Suppressor macrophage treated with lipopolysaccharide for 1 hour (primary cell): ENCODE results near the gene LDLRAP1.

Experiments used
- DNase-seq, 3 donors: peaks; one replicate each; pipeline ENCODE4 v3.0.0-alpha.2; 2020 to 2022

Gene LDLRAP1

GRCh38 chr1:25563330-25564215 is 20.2 kb downstream of the LDLRAP1 start:
- DNase-seq: no peak

- DNase-seq: no peak
Observed at GRCh38 chr1:25564777-25565574, 21.6 kb downstream of the LDLRAP1 start.

DNA sequence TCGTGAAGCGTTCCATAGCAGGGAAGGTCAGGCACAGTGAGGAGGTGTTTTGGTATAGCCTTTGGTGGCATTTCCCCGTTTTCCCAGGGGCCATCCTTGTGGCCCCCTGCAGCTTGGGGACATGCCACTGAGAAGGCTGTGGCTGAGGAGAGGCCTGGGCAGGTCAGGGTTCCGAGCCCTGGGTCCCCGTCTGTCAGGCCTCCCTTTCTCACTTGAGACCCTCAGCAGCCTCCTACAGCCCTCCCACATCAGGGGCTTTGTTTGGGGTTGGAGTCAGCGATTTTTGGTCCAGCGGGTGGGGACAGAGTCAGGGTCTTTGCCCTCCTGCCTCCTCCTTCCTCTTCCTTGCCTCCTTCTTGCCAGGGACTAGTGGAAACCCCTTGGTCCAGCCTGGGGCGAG is 22.2 kb downstream of the LDLRAP1 start:
- no peak for DNase-seq

DNA sequence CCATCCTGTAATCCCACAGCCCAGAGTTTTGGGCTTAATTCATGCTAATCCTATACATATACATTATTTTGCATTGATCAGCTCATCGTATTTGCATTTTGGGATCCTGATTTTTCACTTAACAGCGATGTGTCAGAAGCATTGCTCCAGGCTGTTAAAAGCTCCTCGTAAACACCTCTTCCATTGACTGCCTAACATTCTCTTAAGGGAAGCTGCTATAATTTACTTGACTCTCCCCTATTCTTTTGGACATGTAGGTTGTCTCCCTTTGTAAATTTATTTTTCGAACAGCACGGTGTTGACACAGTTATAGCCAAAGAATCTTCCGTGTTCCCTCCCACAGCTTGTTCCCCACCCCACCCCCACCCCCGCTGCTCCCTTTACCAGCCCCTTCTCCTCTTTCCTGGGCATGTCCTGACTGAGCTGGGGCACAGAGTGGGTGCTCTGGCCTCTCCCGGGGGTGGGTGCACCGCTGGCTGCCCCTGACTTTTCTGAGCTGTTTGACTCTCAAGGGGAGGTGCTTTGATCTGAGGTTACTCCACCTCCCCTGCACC is 22.8 kb downstream of the LDLRAP1 start:
- DNase-seq: no peak

GRCh38 chr1:25566730-25567341 is 23.4 kb downstream of the LDLRAP1 start:
- no peak for DNase-seq

DNA sequence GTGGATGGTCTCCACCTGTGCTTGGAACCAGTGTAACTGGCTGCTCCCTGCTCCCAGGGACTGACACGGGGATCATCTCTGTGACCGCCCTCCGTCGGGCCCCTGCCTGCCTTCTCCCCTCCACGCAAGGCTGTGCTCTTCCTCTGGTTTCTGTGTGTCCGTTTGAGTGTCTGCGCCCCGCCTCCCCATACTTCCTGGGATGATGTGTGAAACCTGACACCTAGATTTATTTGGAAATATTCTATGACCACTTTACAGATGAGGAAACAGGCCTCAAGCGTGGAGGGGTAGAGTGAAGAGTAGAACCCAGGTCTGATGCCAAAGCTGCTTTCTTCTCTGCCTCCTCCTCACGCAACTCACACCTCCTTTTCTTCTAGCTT is 24.3 kb downstream of the LDLRAP1 start:
- DNase-seq: no peak

GRCh38 chr1:25568090-25568833 is 24.9 kb downstream of the LDLRAP1 start:
- DNase-seq: no peak

DNA sequence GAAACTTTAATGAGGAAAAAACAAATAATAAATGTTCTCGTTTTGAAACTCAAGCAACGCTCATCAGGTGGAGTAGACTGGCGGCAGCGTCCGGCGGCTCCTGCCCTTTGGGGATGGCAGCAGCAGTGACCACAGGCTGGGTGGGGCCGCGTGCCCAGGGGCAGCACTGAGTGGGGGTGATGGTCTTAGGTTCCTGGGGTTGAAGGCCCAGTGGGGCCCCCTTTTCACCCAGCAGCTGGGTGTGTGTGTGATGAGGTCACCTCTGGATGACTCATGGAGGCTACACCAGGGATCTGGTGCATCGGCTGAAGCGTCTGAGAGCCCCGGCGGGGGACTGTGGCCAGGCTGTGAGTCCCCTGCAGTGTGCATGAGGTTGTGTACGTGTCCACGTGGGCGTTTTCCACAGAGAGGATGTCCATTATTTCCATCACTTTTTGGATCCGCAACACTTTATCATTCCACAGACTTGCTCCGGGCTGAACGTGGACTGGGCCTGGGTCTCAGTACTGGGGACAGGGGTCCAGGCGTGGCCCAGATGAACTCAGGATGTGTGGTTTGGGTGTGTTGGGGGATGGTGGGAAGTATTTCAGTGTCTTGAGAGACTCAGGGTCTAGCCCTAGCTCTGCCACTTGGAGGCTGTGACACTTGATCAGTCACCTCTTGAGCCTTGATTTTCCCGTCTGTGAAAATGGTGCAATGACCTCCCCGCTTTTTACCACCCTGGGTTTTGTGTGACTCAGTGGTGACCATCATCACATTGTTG is 25.6 kb downstream of the LDLRAP1 start:
- DNase-seq: peak in 2 of 3 donors; percentile 24 to 43

DNA sequence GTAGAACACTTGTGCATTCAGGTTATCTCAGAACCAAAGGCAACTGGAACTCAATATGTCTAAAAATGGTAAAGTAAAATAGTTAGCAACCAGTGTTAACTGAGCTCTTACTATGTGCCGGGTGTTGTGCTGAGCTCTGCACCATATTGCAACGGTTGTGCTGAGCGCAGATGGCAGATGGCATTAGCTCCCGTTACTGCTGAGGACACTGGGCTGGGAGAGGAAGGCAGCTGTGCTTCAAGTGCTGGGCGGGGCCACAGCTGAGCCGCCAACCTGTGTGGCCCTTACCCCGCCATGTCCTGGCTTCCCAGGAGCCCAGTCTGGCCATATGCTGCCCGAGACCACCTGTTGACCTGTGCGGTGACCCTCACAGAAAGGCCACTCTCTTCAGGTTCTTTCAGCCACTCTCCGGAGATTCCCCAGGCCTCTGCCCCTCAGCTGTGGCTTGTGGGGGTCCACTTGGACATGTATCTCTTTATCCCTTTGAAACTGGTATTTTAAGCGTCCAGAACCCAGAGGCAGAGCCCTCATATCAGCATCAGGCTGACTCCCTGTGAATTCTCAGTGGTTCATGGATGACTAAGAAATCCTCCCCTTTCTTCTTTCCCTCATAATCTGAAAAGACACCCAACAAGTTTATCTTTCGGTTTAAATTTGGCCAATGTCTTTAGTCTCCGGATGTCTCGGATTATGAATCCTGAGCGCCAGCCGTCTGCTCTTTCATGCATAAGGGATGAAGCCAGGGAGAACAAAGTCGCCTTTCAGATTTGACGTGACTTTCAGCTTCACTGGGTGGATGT is 26.4 kb downstream of the LDLRAP1 start:
- no peak for DNase-seq

DNA sequence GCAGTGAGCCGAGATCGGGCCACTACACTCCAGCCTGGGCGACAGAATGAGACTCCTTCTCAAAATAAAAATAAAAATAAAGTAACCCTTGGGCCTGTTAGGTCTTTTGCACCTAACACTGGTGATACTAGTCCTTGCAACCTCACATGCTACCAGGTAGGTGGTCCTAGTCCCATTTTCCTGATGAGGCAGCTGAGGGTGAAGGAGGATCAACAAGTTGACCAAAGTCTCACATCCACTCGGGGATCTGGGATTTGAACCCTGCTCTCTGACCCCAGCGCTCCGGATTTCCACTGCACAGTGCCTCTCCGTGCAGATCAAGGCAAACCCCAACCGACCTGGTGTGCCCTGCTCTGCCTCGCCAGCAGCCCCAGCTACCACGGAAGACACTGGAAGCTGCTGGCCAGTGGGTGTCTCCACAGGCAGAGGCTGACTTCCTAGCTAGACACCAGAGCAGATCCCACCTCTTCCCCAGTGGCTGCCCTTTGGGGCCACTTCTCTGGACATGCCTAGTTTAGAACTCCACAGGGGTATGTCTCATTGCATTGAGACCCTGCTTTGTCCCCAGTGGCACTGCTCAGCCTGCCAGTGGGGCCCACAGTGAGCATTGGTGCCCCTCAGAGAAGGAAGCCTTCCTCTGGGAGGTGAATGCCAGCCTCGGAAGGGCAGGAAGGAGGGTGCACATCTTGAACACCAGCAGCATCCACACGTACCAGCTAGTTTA is 27.6 kb downstream of the LDLRAP1 start:
- no peak for DNase-seq

DNA sequence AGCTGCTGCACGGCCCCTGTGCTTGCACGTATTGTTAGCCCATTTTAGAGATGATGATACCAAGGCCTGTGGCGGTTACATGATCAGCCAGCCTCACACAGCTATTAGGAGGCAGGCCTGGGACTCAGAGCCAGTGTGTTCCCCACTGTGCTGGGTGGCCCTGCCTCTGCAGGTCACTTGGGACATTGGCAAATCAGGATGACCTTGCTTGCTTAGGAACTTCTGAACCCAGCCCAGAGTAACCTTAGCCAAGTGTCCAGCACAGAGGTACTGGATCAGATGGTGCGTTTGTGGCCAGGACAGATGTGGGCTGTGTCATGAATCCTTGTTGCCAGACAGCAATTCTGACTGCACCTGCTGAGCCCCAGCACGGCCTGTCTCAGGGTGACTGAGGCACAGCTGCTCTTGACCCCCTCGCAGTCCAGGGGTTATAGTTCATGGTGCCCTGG is 28.1 kb downstream of the LDLRAP1 start:
- DNase-seq: no peak

DNA sequence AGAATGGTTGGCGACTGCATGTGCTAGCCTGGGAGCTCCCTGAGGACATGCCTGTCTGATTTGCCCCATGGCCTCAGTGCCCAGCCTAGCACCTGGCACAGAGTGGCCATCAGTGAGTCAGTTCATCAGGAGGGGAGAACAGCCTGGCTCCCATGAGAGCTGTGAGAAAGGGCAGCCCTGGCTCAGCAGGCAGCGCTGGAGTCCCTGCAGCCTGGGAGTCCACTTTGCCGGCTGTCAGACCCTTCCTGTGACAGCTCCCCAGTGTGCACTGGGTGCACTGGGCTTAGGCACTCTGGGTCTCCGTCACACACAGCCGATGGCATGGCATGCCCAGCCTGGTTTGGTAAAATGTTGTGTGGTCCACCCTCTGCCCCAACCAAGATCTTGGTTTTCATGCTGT is 28.7 kb downstream of the LDLRAP1 start:
- no peak for DNase-seq

DNA sequence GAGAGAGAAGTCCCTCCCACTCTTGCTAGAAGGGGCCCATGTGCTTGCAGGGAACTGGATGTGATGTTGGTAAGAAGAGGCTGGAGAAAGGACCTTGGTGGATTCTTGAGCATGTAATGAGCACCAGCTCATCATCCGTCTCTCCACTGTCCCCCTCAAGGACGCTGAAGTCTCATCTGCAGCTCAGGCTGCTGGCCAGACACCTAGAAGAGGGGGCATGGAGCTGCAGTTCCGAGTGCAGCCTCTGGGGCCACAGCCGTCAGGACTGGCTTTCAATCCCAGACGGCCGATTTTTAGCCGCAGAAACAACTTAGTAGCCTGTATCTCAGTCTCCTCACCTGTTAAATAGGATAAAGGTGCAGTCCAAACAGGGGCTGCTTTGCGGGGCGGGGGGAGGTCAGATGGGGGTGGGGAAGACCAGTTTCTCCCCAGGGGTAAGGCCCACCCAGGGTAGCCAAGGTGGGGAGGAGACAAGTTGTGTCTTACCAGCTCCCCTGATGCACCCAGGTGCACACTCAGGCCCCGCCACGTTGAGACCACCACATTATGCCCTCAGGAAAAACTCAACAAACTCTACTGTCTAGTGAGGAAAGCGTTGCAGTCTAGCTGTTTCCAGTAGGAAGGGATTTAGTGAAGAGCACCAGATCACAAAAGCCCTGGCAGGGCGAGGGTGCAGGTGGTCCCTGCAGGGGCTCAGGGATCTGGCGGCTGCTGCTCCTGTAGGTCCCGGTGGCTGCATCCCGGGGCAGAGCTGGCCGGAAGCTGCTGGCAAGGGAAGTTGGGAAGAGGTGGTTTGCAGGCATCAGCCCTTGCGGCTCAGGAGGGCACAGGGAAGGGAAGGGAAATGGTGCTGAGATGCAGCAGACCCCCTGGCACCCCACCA is 29.5 kb downstream of the LDLRAP1 start:
- peak; percentile 51 to 73 (median 58) for DNase-seq

DNA sequence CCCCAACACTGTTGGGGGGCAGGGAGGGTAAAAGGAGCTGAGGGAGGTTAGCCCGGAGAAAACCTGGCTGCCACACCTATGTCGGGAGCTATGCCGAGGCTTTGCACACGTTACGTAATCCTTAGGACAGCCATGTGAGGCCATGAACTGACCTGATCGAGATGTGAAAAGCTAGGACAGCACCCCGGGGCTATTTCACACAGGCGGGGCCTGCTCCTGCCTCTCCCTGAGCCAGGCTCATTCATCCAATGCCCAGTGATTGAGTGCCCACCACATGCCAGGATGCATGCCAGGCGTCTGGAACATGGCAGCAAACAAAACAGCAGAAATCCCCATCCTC is 30.2 kb downstream of the LDLRAP1 start:
- DNase-seq: no peak

DNA sequence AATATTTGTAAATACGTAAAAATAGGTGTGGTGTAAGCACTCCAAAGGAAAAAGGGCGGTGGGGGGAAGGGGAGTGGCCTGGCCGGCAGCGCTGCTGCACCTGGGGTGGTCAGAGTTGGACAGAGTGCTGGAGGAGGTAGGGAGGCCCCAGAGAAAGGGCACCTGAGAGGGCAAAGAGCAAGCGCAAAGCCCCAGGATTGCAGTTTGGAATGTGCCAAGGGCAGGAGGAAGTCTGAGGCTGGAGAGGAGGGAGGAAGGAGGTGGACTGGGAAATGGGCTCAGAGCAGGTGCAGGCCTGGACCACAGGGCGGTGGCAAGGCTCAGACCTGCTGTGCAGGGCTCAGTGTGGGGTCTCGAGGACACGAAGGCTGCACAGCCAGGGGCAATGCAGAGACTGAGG is 30.6 kb downstream of the LDLRAP1 start:
- DNase-seq: no peak

DNA sequence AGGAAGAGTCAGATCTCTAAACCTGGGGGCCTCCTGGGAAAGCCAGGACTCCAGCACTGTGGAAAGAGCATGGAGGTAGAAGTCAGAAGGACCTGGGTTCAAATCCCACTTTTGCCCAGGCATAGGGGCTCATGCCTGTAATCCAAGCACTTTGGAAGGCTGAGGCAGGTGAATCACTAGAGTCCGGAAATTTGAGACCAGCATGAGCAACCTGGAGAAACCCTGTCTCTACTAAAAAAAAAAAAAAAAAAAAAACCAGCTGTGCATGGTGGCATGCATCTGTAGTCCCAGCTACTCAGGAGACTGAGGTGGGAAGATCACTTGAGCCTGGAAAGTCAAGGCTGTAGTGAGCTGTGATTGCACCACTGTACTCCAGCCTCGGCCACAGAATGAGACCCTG is 31.8 kb downstream of the LDLRAP1 start:
- no peak for DNase-seq

DNA sequence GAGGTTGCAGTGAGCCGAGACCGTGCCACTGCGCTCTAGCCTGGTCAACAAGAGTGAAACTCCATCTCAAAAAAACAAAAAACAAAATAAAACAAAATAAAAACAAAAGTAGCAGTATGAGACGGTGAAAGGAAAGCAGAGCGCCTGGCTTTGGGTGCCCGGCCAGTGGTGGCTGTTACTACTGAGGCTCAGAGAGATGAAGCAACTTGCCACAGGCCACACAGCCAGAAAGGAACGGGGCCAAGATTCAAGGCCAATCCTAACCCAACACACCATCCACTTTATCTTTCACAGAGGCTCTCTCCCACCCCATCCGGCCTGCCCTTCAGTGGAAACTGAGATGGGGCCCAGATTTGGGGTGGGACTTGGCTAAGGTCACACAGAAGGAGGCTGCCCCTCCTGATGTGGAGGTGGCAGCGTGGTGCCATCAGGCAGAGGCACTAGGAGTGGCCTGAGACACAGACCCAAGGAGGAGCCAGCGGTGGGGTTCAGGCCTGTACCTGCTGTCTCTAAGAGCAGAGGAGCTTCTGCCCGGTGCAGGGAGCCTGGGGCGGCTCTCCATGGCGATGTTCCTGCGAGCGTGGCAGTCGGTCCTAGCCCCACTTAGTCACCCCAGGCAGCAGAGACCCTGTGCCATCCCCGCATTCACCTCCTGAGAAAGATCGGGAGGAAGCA is 33.2 kb downstream of the LDLRAP1 start:
- no peak for DNase-seq

DNA sequence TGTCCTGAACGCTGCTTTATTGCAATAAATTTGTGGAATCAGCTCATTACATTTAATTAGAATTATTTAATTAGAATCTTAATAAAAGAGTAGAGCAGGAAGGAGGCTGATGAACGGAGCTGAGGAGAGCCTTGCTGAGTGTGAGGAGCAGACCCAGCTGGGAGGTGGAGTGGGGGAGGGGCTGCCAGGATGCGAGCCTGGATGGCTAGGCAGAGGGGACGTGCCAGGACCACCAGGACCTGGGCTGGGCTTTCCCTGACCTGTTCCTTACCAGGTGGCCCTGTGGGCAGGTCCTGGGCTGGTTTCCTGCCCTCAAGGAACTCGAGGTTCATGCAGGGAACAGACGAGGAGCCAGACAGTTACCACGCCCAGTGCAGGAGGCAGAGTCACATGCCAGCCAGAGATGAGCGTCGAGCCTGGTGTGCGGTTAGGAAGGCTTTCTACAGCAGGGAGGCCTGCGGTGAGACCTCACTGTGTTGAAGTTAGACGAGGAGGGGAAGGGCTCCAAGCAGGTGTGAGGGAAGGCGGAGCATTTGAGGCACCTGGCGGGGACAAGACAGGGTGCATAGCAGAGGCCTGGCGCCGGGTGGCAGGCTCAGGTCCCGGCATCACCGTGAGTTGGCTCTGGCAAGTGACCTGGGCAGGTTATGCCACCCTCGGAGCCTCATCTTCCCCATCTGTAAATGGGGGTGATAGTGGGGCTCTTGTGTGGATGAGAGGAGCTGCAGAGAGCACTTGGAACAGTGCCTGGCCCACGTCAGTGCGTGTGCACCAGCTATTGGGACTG is 33.9 kb downstream of the LDLRAP1 start:
- no peak for DNase-seq
